GM18520 (cell line): ENCODE data around the gene EZH2.

ENCODE experiments used
- ATAC-seq: cut with Tn5 transposase; IDR thresholded peaks from one replicate; pipeline ENCODE4 v1.9.1; 2021; ENCODE audit not compliant: unreplicated experiment

EZH2 gene

GRCh38 chr7:148811892-148812291 lies 72.2 kb downstream of the EZH2 start:
- ATAC-seq = no peak

DNA sequence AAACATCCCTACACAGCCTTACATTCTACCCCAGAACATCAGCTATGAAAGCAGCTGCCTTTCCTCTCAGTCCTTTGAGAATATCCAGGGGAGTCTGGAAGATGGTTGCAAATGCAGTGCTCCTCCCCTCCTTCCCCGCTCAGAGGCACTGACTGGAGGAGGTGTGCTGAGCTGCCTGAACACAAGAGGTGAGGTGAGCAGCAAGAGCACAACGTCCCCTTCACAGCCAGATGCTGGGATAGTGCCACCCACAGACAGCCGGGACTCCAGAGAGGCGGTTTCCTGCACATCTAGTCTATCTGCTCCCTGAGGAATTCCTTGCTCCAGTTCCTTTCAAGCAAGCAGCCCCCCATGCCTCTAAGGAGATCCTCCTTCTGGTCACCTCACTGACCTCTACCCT lies 74.2 kb downstream of the EZH2 start:
- no peak for ATAC-seq

- no peak for ATAC-seq
Measured at GRCh38 chr7:148807436-148807835, 76.7 kb downstream of the EZH2 start.

DNA sequence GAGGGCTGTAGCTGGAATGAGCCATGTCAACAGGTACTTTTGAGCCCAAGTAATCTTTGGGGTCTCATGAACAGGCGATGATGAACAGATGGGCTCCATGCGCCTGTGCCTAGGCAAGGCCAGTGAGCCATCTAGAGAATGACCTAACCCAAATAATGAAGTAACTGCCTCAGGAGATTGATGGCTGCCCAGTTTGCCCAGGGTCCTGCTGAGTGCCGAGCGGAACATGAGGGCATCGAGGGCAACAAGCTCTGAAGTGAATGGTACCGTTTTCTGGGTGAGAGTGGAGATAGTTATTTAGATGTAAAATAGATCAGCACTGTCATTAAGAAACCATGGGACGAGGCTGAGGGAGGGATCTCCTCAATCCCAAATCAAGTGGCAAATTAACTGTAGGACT lies 77.9 kb downstream of the EZH2 start:
- ATAC-seq = no peak

- no peak for ATAC-seq
Measured at GRCh38 chr7:148804343-148805235, 79.5 kb downstream of the EZH2 start.

- no peak for ATAC-seq
Measured at GRCh38 chr7:148803094-148803493, 81.0 kb downstream of the EZH2 start.

DNA sequence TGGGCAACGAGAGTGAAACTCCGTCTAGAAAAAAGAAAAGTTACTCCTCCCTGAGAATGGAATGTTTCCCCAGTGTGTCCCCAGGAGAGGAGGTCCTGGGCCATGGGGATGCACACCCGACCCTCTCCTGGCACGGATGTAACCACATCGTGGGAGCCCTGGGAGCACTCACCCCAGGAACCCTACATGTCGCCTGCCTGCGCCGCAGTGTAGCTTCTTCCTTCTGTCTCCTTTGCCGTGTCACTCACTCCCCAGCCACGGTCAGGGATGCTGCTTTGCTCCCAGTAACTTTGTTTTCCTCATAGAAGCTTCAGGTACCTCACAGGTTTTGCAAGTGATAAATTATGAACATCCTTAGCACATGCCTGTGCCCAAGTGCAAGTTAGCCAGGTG lies 82.0 kb downstream of the EZH2 start:
- no peak for ATAC-seq

DNA sequence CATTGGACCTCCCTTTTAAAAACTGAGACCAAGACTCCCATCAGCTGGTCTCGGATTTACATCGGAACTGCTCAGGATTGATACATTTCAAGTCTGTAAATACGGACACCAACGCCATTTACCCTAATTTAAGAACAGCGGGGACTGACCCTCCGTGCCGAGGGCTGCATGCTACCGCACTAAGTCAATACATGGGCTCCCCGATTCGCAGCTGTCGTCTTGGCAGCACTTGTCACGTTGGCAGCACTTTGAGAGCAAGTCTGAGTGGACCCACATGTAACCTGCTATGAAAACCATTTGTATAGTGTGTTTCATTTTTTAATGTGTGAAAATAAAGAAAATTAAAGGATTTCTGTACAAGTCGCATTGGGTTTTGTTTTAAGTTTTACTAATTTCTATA lies 83.4 kb downstream of the EZH2 start:
- ATAC-seq = no peak

GRCh38 chr7:148799893-148800555 lies 84.1 kb downstream of the EZH2 start:
- ATAC-seq = no peak

DNA sequence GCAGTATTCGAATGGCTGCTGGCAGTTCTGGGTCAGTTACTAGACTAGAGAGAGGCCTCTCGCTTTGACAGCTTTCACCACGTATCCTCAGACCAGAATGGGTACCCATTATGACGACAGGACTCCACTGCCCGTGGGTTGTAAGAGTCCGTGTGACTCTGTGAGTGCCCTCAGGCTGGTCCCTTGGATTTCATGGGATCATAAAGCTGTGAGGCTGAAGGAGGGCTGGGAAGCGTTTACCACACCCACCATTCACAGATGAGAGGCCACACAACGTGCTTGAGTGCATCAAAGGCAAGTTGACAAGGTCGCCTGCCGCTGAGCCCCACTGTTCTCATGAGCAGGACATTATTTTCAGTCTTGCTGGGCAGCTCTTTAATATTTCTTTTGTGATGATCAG lies 87.2 kb downstream of the EZH2 start:
- no peak for ATAC-seq

GRCh38 chr7:148794476-148794875 lies 89.6 kb downstream of the EZH2 start:
- ATAC-seq = no peak

GRCh38 chr7:148793590-148793989 lies 90.5 kb downstream of the EZH2 start:
- no peak for ATAC-seq

DNA sequence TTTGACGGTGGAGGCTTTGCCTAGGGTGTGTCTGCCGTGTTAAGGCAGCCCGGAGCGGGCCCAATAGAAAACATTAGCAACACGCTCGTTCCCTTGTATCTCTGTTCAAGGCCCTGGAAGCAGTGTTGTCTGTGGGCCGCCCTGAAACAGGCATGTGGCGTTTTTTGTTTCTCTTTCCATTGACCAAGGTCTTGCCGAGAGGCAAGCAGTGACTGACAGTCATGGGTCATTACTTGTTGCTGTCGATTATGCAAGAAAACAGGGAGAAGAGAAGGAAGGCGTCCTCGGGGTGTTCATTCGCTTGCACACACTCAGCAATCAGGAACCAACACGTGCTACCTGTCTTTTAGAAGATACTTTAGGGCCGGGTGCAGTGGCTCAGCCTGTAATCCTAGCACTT lies 92.5 kb downstream of the EZH2 start:
- no peak for ATAC-seq

GRCh38 chr7:148790850-148791249 lies 93.2 kb downstream of the EZH2 start:
- no peak for ATAC-seq

DNA sequence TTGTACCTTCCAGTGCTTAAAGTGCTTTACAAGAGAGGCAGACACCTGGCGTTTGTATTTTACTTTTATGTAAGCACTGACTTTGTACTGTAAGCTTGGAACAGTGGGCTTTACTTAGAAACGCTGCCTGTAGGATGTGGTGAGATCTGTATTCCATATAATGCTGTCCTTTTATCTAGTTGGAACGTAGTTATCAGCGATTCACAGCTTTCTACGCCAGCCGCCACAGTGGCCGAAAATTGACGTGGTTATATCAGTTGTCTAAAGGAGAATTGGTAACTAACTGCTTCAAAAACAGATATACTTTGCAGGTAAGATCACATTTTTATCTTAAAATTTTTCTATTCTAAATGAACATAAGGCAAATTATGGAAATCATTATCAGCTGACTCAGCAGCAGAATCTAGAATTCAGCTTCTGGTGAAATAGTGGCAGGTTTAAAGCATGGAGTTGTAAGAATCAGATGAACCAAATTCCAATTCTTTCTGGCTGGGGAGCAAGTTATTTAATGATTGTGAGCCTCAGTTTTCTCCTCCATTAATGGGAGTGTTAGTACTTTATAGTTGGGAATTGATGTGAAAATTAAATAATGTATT lies 93.9 kb downstream of the EZH2 start:
- ATAC-seq = no peak

GRCh38 chr7:148789220-148789619 lies 94.9 kb downstream of the EZH2 start:
- ATAC-seq = no peak

DNA sequence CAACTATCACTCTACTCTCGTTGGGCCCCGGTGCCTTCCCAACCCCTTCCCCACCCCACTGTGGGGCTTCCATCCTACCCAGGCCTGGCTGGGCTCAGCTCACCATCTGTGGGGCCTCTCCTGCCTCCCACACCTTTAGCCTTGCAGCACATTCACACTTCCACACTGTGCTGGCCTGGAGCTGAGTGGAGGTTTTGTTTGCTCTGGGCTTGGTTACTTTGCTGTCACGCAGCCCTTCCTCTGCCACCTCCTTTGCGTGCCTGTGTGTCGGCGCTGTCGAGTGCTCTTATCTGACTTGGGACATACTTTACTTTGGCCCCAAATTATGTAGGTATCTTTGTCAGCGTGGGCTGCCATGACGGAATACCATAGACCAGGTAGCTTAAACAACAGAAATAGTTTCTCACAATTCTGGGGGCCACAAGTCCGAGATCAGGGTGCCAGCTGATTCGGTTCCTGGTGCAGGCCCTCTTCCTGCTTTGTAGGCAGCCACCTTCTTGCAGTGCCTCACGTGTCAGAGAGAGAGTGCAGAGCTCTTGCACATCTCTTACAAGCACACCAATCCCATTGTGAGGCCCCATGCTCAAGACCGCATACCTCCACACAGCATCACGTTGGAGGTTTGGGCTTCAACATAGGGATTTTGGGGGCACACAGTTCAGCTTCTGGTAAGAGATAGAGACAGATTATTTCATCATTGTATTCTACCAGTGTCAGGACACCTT lies 96.4 kb downstream of the EZH2 start:
- ATAC-seq = no peak

DNA sequence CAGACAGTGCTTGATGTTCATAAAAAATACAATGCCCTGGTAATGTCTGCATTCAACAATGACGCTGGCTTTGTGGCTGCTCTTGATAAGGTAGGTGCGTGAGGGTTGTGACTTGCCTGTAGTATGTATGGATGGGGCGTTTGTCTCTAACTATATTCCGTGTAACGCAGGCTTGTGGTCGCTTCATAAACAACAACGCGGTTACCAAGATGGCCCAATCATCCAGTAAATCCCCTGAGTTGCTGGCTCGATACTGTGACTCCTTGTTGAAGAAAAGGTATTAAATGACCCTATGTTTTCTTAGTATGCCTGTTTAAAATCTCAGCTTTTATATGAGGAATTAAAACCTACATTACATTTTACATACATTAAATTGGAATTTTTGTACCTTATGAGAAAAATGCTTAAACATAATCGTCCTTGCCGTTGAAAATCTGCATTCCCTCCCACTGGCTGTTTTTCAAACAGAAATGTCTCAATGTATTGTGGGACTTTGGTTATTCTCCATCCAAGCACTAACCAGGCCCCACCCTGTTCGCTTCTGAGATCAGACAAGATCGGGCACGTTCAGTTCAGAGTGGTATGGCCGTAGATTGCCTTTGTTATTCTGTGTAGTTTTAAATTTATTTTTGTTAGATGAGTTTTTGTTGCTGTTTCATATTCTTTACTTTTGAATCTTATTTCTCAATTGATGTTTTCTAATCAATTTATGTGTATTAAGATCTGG lies 100.1 kb downstream of the EZH2 start:
- no peak for ATAC-seq

GRCh38 chr7:148782757-148783456 lies 101.2 kb downstream of the EZH2 start:
- no peak for ATAC-seq

DNA sequence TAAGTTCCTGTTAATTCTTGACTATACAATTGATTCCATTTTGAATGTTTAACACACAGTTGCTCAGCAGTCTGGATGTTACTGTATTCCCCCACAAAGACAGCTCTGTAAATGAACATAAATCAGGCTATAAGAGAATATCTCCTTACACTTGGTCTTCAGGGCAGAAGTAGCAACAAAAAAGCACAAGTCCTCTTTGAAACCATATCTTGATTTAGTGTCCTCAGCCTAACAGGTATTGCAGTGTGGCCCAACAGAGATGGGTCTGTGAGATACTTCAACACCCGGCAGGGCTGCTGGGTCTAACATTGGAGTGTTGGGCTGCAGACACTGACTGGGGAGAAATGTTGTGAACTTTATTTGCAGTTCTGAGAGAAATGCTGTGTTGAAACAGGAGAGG lies 109.6 kb downstream of the EZH2 start:
- ATAC-seq = no peak
